Ectodermal cell (in vitro differentiated cells): ENCODE measurements around the gene CCR5.

Source experiments
- H3K27ac ChIP-seq: 2 replicates; pipeline ENCODE4 v1.7.0; 2013; ENCODE audit warnings: mild to moderate bottlenecking, low read depth, low read length; ENCODE audit not compliant: insufficient read depth, poor library complexity, severe bottlenecking
- H3K27me3 ChIP-seq: 2 replicates; pipeline ENCODE4 v1.7.0; 2013; ENCODE audit warnings: mild to moderate bottlenecking, low read length; ENCODE audit not compliant: insufficient read depth, control insufficient read depth, poor library complexity, severe bottlenecking
- H3K36me3 ChIP-seq: one replicate; pipeline ENCODE4 v1.7.0; 2013; ENCODE audit warnings: low read length; ENCODE audit not compliant: control insufficient read depth, insufficient read depth
- H3K4me1 ChIP-seq: one replicate; pipeline ENCODE4 v1.7.0; 2013; ENCODE audit warnings: low read length; ENCODE audit not compliant: control insufficient read depth, insufficient read depth
- H3K4me3 ChIP-seq: 2 replicates; pipeline ENCODE4 v1.7.0; 2013; ENCODE audit warnings: low read depth, low read length, control low read depth; ENCODE audit not compliant: insufficient read depth
- H3K9me3 ChIP-seq: 2 replicates; pipeline ENCODE4 v1.7.0; 2013; ENCODE audit warnings: mild to moderate bottlenecking, low read length, moderate library complexity; ENCODE audit not compliant: control insufficient read depth
- WGBS, 2 experiments: methylation state at CpG; one replicate each; pipeline ENCODE4 v1.1.7; 2013; ENCODE audit warnings: missing lambda C conversion rate in 2 of 2; 5-methylcytosine and 5-hydroxymethylcytosine counted together

Gene CCR5

GRCh38 chr3:46406788-46407611, 36.3 kb downstream of the CCR5 start, which contains the start of the genes CCR5AS and CCRL2:
TSS of gene CCR5AS (minus strand) at chr3:46407066.
TSS of gene CCRL2 (plus strand) at chr3:46407259. CDS start at chr3:46408080, 821 bp downstream.
- H3K9me3 ChIP-seq = no peaks in the 10 kb centered on the region
- no peaks in the 10 kb centered on the region for H3K36me3 ChIP-seq
- H3K4me1 ChIP-seq = no peaks in the 10 kb centered on the region
- 82 to 85% methylated on average over 20 of the region's 20 CpGs for WGBS, 2 experiments
- no peak within 1 kb of the TSS for H3K27ac ChIP-seq
- no peak within 1 kb of the TSS for H3K4me3 ChIP-seq
- no peaks in the 10 kb centered on the region for H3K27me3 ChIP-seq

DNA sequence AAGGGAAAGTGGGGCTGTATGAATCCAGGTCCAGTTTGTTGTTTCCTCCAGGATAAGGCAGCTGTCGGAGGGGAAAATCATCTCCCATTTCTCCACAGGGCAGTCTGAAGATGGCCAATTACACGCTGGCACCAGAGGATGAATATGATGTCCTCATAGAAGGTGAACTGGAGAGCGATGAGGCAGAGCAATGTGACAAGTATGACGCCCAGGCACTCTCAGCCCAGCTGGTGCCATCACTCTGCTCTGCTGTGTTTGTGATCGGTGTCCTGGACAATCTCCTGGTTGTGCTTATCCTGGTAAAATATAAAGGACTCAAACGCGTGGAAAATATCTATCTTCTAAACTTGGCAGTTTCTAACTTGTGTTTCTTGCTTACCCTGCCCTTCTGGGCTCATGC, 37.2 kb downstream of the CCR5 start:
- H3K9me3 ChIP-seq = no peaks in the 10 kb centered on the region
- WGBS, 2 experiments = 95% methylated on average over 7 of the region's 7 CpGs
- no peak overlapping the region for H3K27ac ChIP-seq
- no peaks in the 10 kb centered on the region for H3K4me1 ChIP-seq
- H3K27me3 ChIP-seq = no peaks in the 10 kb centered on the region
- H3K4me3 ChIP-seq = no peak overlapping the region
- no peaks in the 10 kb centered on the region for H3K36me3 ChIP-seq

DNA sequence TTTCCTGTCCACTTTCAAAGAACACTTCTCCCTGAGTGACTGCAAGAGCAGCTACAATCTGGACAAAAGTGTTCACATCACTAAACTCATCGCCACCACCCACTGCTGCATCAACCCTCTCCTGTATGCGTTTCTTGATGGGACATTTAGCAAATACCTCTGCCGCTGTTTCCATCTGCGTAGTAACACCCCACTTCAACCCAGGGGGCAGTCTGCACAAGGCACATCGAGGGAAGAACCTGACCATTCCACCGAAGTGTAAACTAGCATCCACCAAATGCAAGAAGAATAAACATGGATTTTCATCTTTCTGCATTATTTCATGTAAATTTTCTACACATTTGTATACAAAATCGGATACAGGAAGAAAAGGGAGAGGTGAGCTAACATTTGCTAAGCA, 38.1 kb downstream of the CCR5 start:
- Histone ChIP-seq H3K4me3 (no peak overlapping the region), H3K4me1 (no peaks in the 10 kb centered on the region), H3K27me3 (no peaks in the 10 kb centered on the region), H3K9me3 (no peaks in the 10 kb centered on the region), H3K27ac (no peak overlapping the region), H3K36me3 (no peaks in the 10 kb centered on the region)
- 90% methylated on average over 7 of the region's 7 CpGs for WGBS, 2 experiments

- Histone ChIP-seq H3K27me3 (no peaks in the 10 kb centered on the region), H3K27ac (no peak overlapping the region)
Measured at GRCh38 chr3:46409739-46410489, 39.2 kb downstream of the CCR5 start.

GRCh38 chr3:46410669-46411068, 39.9 kb downstream of the CCR5 start:
- Histone ChIP-seq H3K27ac (no peak overlapping the region), H3K4me3 (no peak overlapping the region), H3K36me3 (no peaks in the 10 kb centered on the region), H3K4me1 (no peaks in the 10 kb centered on the region), H3K9me3 (no peaks in the 10 kb centered on the region), H3K27me3 (no peaks in the 10 kb centered on the region)
- WGBS, 2 experiments = 87 to 95% methylated on average over 2 of the region's 2 CpGs

More at GRCh38 chr3:46409739-46410489, 39.2 kb downstream of the CCR5 start:
- 94 to 95% methylated on average over 8 to 9 of the region's 9 CpGs for WGBS, 2 experiments
- H3K4me1 ChIP-seq = no peaks in the 10 kb centered on the region
- no peaks in the 10 kb centered on the region for H3K9me3 ChIP-seq
- H3K4me3 ChIP-seq = no peak overlapping the region
- H3K36me3 ChIP-seq = no peaks in the 10 kb centered on the region

DNA sequence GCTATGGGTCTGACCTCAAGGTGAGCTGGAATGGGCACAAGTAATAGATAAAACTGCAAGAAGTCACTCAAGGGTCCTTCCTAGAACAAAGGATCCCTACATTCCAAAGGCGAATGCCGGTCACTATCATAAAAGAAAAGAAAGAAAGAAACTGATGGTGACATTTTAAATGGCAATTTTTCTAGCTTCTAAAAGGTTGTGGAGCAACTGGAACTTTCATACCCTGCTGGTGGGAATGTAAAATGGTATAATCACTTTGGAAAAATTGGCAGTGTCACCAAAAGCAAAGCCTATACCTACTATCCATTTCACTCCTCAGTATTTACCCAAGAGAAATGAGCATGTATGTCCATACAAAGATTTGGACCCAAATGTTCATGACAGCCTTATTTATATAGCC, 40.5 kb downstream of the CCR5 start:
- no peaks in the 10 kb centered on the region for H3K36me3 ChIP-seq
- WGBS, 2 experiments = 96 to 97% methylated on average over 2 of the region's 2 CpGs
- H3K4me3 ChIP-seq = no peak overlapping the region
- H3K27ac ChIP-seq = no peak overlapping the region
- no peaks in the 10 kb centered on the region for H3K9me3 ChIP-seq
- no peaks in the 10 kb centered on the region for H3K27me3 ChIP-seq
- no peaks in the 10 kb centered on the region for H3K4me1 ChIP-seq

DNA sequence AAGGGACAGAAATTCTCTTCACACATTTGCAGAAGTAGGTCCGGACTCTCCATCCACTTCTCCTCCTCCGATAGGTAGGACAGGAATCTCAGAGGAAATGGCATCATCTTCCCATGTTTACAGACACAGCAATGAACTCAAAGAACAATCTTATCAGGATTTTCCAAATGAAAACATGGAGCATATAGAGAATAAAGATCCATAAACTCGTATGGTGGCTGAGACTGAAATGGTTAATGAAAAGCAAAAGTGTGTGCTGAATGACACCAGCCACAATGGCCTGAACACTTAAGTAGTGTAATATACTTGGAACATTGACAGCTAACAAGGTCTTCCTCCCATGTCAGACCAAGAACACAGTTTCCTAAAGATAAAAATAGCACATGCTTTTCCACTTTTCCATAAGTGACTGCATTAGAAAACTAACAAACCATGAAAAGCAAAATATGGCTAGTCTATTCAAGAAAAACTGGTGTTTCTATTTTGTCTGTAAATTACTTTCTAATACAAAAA, 42.1 kb downstream of the CCR5 start:
- Histone ChIP-seq H3K36me3 (no peaks in the 10 kb centered on the region), H3K27me3 (no peaks in the 10 kb centered on the region), H3K27ac (no peak overlapping the region), H3K4me3 (no peak overlapping the region), H3K9me3 (no peaks in the 10 kb centered on the region), H3K4me1 (no peaks in the 10 kb centered on the region)
- WGBS, 2 experiments = 92 to 100% methylated on average over 3 of the region's 3 CpGs

DNA sequence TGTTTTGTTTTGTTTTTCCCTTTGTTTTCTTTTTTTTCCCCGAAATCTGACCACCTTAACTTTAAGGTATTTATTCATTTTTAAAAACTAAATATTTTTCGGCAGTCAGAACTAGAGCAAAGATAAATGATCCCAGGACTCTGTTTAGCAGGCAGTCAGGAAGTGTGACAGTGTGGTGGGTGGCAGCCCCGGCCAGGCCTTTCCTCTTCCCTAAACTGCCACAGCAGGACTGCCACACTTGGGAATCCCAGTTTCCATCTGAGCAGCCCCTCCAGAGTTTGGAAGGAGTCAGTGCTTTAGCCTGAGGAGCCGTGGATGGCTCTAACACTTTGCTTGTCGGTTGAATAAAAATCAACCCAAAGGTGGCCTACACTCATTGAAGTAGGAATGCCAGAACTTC, 43.2 kb downstream of the CCR5 start:
- no peaks in the 10 kb centered on the region for H3K36me3 ChIP-seq
- no peaks in the 10 kb centered on the region for H3K27me3 ChIP-seq
- WGBS, 2 experiments = 92 to 94% methylated on average over 4 to 5 of the region's 5 CpGs
- no peak overlapping the region for H3K27ac ChIP-seq
- H3K4me3 ChIP-seq = no peak overlapping the region
- H3K4me1 ChIP-seq = no peaks in the 10 kb centered on the region
- no peaks in the 10 kb centered on the region for H3K9me3 ChIP-seq

GRCh38 chr3:46414739-46415138, 44.0 kb downstream of the CCR5 start:
- Histone ChIP-seq H3K27me3 (no peaks in the 10 kb centered on the region), H3K27ac (no peak overlapping the region), H3K9me3 (no peaks in the 10 kb centered on the region), H3K4me3 (no peak overlapping the region), H3K4me1 (no peaks in the 10 kb centered on the region), H3K36me3 (no peaks in the 10 kb centered on the region)
- WGBS, 2 experiments = 90 to 91% methylated on average over 4 of the region's 4 CpGs

GRCh38 chr3:46416125-46416810, 45.5 kb downstream of the CCR5 start:
- H3K27ac ChIP-seq = no peak overlapping the region
- H3K36me3 ChIP-seq = no peaks in the 10 kb centered on the region
- 88 to 92% methylated on average over 9 to 10 of the region's 10 CpGs for WGBS, 2 experiments
- no peaks in the 10 kb centered on the region for H3K4me1 ChIP-seq
- no peaks in the 10 kb centered on the region for H3K9me3 ChIP-seq
- no peaks in the 10 kb centered on the region for H3K27me3 ChIP-seq
- no peak overlapping the region for H3K4me3 ChIP-seq
